GM23248 (cell line): Measurements from ENCODE around the gene TP53I3.

Experiments
- EZH2 ChIP-seq: fragments of 200-600 bp; sonication (generic); IDR thresholded peaks from 2 replicates; pipeline ENCODE4 v1.6.1; 2018; ENCODE audit warnings: antibody characterized with exemption, mild to moderate bottlenecking; ENCODE audit not compliant: insufficient read depth, poor library complexity, severe bottlenecking
- EZH2phosphoT487 ChIP-seq: fragments of 200-600 bp; sonication (generic); IDR thresholded peaks from 2 replicates; pipeline ENCODE4 v1.6.1; 2018; ENCODE audit warnings: antibody characterized with exemption, moderate library complexity, mild to moderate bottlenecking, low read depth; ENCODE audit not compliant: insufficient read depth

DNA sequence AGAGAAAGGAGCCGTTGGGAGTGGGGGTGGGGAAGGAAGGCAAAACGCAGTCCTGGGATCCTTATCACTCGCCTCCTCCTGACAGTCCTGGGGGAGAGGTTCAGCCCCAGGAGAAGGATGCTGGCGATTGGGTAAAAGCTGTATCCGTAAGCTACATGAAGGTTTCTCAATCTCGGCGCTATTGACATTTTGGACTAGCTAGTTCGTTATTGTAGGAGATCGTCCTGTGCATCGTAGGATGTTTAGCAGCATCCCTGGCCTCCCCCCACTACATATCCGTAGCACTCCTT, 511 bp upstream of the TP53I3 start:
- TF ChIP-seq EZH2phosphoT487 (no peak), EZH2 (no peak)
